Stimulated activated naive CD8-positive, alpha-beta T cell treated with anti-CD3 and anti-CD28 coated beads, Interleukin-15, amount 100 ng/mL, for 72 hours (primary cell): ENCODE results near the gene ZFPM1.
"Not testable (repeated sequence)": the region's sequence is repeated elsewhere in the genome, so short reads cannot be mapped to it uniquely, and the experiment has no call there.

Experiments
- ATAC-seq: fragments of 150-1000 bp; cut with Tn5 transposase; 2 replicates; pipeline ENCODE4 v1.10.0; 2021; ENCODE audit warnings: mild to moderate bottlenecking, moderate library complexity
- DNase-seq, 2 donors: peaks; one replicate each; pipeline ENCODE4 v3.0.0; 2021 to 2022
- H3K27ac Mint-ChIP-seq, 2 donors: one replicate each; pipeline ENCODE4 v1.8.0; 2022; ENCODE audit warnings: mild to moderate bottlenecking in 2 of 2, mixed read lengths in 2 of 2, moderate library complexity in 2 of 2
- H3K27me3 Mint-ChIP-seq: one replicate; pipeline ENCODE4 v1.8.0; 2022; ENCODE audit warnings: mixed read lengths
- H3K4me1 Mint-ChIP-seq: one replicate; pipeline ENCODE4 v1.8.0; 2022; ENCODE audit warnings: mild to moderate bottlenecking, mixed read lengths
- H3K4me3 Mint-ChIP-seq, 2 donors: one replicate each; pipeline ENCODE4 v1.8.0; 2022; ENCODE audit warnings: mild to moderate bottlenecking in 2 of 2, mixed read lengths in 2 of 2, moderate library complexity in 1 of 2
- H3K9me3 Mint-ChIP-seq, 2 donors: one replicate each; pipeline ENCODE4 v1.8.0; 2022; ENCODE audit warnings: mixed read lengths in 2 of 2

The ZFPM1 gene

DNA sequence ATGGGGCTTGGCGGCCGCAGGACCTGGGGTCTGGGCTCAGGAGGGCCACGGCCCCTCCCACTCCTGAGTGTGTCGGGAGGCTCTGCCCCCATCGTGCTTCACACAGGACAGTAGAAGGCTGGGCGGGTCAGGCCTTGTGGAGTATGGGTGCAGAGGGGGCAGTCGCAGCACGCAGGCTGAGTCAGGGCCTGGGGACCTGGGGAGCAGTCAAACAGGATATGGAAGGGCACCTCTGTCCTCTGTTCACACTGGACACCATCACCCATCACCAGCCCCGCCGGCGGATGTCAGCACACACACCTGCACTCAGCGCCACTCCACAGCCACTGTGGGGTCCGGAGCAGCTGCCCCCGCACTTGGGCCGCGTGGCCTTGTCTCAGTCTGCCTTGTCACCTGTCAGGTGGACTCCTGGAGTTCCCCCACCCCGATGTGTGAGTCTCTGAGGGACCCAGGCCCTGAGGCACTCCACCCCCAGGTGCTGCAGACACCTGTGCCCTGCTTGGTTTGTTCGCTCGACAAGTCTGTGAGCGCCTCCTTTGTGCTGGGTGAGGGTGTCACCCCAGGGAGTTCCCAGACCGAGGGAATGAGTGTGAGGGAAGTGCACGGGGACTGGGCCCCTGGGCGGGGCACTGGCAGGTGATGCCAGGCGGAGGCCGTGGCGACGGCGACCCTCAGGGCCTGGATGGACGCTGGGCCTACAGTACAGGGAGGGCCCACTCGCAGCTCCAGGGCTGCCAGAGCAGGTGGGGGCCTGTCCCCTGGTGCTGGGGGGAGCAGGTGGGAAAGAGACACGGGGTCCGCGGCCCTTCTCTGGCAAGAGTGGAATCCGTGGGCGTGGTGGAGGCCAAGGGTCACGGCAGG lies 31.7 kb downstream of the ZFPM1 start:
- Mint-ChIP-seq H3K9me3 (no peaks in the 10 kb centered on the region), H3K4me3 (no peak overlapping the region), H3K27ac (peak overlapping the region in 1 of 2 donors; percentile 19), H3K27me3 (no peaks in the 10 kb centered on the region), H3K4me1 (peaks cover 28% of the 10 kb centered on the region)
- ATAC-seq: no peak
- DNase-seq: no peak

DNA sequence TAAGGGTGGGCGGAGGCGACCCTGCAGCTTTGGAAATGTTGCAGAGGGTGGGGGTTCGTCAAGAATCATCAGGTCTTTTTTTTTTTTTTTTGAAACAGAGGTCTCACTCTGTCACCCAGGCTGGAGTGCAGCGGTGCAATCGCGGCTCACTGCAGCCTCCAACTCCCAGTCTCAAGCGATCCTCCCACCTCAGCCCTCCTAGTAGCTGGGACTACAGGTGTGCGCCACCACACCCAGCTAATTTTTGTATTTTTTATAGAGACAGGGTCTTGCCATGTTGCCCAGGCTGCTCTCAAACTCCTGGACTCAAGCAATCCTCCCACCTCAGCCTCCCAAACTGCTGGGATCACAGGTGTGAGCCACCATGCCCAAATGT lies 32.3 kb downstream of the ZFPM1 start:
- not testable (repeated sequence) for DNase-seq, H3K9me3 Mint-ChIP-seq, ATAC-seq, H3K27me3 Mint-ChIP-seq, H3K4me3 Mint-ChIP-seq
- Mint-ChIP-seq H3K4me1 (peaks cover 21% of the 10 kb centered on the region), H3K27ac (peak overlapping the region in 1 of 2 donors; percentile 19)

DNA sequence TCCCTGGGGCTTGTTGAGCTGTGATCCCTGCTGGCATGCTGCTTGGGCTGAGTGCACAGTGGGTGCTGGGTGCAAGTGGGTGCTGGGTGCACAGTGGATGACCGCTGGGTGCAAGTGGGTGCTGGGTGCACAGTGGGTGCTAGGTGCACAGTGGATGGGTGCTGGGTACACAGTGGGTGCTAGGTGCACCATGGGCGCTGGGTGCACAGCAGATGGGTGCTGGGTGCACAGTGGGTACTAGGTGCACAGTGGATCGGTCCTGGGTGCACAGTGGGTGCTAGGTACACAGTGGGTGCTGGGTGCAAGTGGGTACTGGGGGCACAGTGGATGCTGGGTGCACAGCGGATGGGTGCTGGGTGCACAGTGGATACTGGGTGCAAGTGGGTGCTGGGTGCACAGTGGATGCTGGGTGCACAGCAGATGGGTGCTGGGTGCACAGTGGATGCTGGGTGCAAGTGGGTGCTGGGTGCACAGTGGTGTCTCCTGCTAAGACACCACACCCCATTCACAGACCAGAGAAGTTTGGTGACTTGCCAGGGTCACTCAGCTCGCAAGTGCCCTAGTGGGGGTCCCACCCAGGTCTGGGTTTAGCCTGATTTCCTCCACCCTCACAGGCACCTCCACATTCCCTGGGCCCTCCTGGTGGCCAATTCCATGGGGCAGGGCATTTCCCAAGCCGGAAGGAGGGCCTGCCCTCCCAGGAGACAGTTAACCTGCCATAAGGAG lies 33.5 kb downstream of the ZFPM1 start:
- H3K4me3 Mint-ChIP-seq: no peak overlapping the region
- H3K9me3 Mint-ChIP-seq: no peaks in the 10 kb centered on the region
- no peaks in the 10 kb centered on the region for H3K27me3 Mint-ChIP-seq
- DNase-seq: no peak
- H3K27ac Mint-ChIP-seq: no peak overlapping the region
- ATAC-seq: no peak
- H3K4me1 Mint-ChIP-seq: peaks cover 17% of the 10 kb centered on the region

DNA sequence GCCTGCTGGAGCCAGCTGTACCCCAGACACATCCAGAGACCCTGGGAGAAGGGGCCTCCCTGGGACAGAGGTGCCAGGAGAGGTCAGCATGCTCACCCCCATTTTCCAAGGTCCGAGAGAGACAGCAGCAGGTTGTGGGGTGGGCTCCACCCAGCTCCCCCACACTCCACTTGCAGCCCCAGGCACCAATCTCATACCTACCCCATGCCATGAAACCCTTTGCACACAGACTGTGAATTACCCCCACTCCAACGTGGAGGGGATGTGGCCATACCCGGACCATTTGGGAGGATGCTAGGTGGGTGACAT lies 34.0 kb downstream of the ZFPM1 start:
- H3K4me3 Mint-ChIP-seq: no peak overlapping the region
- no peaks in the 10 kb centered on the region for H3K9me3 Mint-ChIP-seq
- H3K27me3 Mint-ChIP-seq: no peaks in the 10 kb centered on the region
- ATAC-seq (no peak), DNase-seq (no peak)
- H3K4me1 Mint-ChIP-seq: peaks cover 17% of the 10 kb centered on the region
- no peak overlapping the region for H3K27ac Mint-ChIP-seq

DNA sequence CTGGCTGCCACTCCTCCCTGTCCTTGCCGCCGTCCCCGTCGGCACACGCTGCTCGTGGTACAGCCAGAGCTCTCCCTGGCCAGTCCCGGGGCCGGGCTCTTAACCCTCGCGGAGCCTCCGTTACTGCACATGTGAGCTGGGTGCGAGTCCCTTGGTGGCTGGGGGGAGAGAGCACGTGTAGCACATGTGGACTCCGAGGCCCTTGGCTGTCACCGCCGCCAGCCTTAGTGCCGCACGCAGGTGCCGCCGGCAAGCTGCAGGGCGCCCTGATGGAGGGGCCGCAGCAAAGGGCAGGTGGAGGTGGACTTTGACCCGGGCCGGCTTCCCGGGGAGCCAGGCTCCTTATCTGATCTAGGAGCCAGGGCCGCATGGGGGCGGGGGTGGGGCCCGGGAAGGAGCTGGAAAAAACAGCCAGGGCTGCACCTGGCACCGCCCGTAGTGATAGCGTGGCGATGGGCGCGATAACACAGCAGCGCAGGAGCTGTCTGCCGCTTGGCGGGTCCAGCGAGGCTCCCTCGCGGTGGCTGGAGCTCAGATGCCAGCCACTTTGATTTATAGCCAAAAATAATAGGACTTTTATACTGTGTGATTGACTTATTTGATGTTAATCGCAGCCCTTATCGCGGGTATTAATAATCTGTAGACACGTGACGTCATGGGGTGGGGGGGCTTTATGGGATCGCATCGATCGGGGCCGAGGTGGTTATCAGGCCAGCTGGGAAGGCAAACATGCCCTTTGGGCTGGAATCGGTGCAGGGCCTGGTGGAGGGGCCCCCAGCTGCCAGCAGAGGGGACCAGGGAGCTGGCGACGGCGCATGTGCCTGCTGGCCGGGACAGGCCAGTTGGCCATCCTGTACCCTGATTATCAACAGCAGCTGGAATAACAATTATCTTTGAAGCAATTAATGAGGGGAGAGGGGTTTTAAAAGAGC lies 35.1 kb downstream of the ZFPM1 start:
- Mint-ChIP-seq H3K9me3 (no peaks in the 10 kb centered on the region), H3K27ac (peak overlapping the region in 1 of 2 donors; percentile 89), H3K27me3 (no peaks in the 10 kb centered on the region), H3K4me3 (no peak overlapping the region), H3K4me1 (peaks cover 17% of the 10 kb centered on the region)
- DNase-seq: no peak
- no peak for ATAC-seq

DNA sequence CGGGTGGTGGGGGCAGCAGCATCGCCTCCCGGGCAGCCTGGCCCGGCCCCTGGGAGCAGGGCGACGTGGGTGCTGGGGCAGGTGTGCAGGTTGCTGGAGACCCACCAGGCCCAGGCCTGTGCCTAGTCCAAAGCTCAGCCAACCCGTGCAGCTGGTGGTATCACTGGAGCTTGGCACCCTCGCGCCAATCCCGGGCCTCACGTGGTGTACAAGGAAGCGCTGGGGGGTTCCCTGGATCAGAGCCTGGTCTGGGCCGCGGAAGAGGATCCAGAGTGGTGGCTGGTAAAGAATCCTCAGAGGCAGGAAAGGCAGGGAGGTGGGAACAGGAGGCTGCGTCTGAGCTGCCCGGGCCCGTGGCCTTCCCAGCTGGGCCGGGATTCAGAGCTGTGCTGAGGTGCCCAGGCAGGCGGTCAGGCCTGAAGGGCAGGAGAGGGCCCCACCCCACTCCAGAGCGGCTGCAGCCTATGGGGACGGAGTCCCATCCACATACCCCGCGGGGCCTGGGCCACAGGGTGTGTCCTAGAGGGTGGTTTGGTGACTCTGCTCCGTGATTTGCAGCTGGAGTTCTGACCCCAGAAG lies 36.2 kb downstream of the ZFPM1 start:
- Mint-ChIP-seq H3K4me1 (peaks cover 7% of the 10 kb centered on the region), H3K4me3 (no peak overlapping the region), H3K27ac (no peak overlapping the region), H3K27me3 (no peaks in the 10 kb centered on the region), H3K9me3 (no peaks in the 10 kb centered on the region)
- ATAC-seq (no peak), DNase-seq (no peak)

DNA sequence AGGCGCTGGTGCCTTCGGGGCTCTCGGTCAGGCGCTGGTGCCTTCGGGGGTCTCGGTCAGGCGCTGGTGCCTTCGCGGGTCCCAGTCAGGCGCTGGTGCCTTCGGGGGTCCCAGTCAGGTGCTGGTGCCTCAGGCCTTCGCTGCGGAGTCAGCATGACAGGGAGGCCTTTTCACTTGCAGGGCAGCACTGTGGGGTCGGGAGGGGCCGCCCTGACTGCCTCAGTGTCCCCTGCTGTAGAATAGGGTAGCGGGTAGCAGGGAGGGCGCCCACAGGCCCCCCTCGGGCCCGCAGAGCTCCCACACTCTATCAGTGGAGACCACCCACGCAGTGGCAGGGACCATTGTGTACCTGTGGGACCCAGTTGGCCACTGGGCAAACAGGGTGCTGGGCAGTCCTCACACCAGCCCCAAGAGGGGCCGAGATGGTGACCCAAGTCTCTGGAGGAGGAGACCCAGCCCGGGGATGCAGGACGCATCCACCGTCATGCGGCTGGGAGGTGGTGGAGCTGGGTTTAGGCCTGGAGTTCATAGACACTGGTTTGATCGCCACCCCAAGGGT lies 38.0 kb downstream of the ZFPM1 start:
- Mint-ChIP-seq H3K4me1 (no peaks in the 10 kb centered on the region), H3K27me3 (no peaks in the 10 kb centered on the region), H3K4me3 (no peak overlapping the region), H3K27ac (no peak overlapping the region), H3K9me3 (no peaks in the 10 kb centered on the region)
- DNase-seq (no peak), ATAC-seq (no peak)

DNA sequence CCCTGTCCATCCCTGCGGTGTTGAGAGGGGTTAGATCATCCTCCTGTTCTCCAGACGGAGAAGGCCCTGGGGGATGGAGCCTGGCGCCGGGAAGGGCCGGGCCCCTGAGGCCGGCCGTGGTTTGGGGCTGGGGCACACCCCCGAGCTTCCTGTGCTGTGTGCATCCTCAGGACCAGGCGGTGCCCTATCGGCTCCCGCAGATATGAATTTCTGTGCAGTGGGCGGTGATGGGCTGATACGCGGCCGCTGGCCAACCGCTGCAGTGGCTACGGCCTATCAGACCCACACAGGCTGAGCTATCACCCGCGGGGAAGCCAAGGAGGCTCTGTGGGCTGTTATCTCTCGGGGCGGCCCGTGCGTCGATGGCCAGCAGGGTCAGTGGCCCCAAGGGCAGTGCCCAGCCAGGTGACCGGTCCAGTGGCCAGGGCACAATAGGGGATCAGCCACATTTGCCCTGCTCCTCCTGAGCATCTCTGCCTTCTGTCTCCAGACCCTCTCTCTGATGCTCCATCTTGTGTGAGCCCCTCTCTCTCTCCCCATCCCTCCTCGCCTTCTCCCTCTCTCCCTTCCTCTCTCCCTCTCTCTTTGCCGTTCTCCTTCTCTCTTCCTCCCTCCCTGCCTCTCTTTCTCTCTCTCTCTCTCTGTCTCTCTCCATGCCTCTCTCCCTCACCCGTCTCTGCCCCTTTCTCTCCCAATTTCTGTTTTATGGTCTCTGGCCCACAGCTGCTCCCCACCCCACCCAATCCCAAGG lies 38.7 kb downstream of the ZFPM1 start:
- H3K4me1 Mint-ChIP-seq: no peaks in the 10 kb centered on the region
- H3K4me3 Mint-ChIP-seq: no peak overlapping the region
- H3K9me3 Mint-ChIP-seq: no peaks in the 10 kb centered on the region
- H3K27me3 Mint-ChIP-seq: no peaks in the 10 kb centered on the region
- ATAC-seq (no peak), DNase-seq (no peak)
- H3K27ac Mint-ChIP-seq: peak overlapping the region in 1 of 2 donors; percentile 69

DNA sequence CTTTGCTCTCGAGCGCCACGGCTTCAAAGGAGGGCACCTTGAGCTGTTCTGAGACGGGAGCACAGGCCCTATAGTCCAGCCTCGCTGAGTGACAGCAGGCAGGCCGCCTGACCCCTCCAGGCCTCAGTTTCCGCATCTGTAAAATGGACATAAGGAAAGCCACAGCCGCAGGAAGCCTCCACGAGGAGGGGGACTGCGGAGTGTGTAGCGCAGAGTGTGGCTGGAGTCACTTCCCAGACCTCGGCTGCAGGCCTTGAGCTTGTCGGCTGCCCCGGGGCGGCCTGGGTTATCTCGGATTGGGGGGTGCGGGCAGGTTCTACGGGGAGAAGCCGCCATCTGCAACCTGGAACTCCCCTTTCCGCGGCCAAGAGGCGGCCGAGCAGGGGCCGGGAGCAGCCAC lies 40.8 kb downstream of the ZFPM1 start:
- DNase-seq (no peak), ATAC-seq (no peak)
- no peak overlapping the region for H3K4me3 Mint-ChIP-seq
- no peaks in the 10 kb centered on the region for H3K9me3 Mint-ChIP-seq
- H3K27me3 Mint-ChIP-seq: no peaks in the 10 kb centered on the region
- H3K4me1 Mint-ChIP-seq: no peaks in the 10 kb centered on the region
- peak overlapping the region in 1 of 2 donors; percentile 34 for H3K27ac Mint-ChIP-seq

DNA sequence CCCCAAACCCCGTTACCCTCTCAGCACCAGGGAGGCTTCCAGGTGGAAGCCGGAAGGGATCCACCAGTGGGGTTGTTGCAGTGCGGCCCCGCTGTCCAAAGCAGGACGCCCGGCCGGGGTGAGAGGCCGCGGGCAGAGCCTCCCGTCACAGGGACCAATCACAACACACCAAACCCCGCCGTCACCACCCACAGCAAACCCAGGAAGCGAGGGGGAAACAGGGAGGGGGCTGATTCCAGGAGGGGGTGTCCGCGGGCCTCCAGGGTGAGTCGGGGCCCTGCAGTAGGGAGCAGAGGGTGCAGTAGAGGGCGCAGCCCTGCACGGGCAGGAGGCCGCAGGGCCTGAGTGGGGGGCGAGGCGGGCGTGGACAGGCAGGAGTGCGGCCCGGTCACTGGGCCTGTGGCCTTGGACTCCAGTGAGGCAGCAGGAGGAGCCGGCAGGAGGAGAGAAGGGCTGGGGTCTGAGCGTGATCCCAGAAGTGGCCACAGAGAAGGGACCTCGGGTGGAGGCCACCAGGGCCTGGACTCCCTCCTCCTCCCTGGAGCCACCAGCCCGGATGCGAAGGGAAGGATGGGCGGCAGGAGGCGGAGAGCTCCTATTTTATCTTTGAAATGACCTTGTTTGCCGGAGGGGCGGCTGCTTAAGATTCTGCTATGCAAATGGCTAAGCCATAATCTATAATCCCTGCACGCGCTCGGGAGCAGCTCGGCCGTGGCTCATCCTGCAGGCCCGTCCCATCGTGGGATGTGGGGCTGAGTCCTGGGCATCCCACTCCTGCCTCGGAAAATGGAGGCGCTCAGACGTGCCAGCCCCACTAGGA lies 41.5 kb downstream of the ZFPM1 start:
- DNase-seq (no peak), ATAC-seq (no peak)
- Mint-ChIP-seq H3K27me3 (no peaks in the 10 kb centered on the region), H3K4me1 (no peaks in the 10 kb centered on the region), H3K4me3 (no peak overlapping the region), H3K27ac (no peak overlapping the region), H3K9me3 (no peaks in the 10 kb centered on the region)

DNA sequence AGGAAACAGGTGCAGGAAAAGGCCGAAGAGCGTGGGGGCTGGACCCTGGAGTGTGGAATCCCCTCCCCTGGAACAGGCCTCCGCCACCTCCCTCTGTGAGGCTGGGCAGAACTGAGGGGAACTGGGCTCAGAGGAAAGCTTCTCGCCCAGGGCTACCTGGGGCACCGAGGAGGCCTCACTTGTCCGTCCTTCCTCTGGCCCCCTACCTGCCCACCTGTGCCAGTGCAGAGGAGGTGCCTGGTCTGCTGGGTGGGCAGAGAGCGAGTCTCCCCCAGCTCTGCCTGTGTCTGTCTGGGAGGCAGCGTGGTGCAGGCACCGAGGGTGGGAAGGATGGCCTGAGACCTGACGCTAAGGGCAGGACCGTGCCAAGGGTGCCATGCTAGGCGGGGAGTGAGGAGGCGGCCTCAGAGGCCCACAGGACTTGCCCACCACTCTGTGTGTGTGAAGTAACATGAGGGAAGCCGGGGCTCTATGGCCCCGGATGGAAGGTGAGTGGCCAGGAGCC lies 42.2 kb downstream of the ZFPM1 start:
- Mint-ChIP-seq H3K4me3 (no peak overlapping the region), H3K27ac (no peak overlapping the region), H3K9me3 (no peaks in the 10 kb centered on the region), H3K4me1 (no peaks in the 10 kb centered on the region), H3K27me3 (no peaks in the 10 kb centered on the region)
- ATAC-seq: no peak
- DNase-seq: no peak

DNA sequence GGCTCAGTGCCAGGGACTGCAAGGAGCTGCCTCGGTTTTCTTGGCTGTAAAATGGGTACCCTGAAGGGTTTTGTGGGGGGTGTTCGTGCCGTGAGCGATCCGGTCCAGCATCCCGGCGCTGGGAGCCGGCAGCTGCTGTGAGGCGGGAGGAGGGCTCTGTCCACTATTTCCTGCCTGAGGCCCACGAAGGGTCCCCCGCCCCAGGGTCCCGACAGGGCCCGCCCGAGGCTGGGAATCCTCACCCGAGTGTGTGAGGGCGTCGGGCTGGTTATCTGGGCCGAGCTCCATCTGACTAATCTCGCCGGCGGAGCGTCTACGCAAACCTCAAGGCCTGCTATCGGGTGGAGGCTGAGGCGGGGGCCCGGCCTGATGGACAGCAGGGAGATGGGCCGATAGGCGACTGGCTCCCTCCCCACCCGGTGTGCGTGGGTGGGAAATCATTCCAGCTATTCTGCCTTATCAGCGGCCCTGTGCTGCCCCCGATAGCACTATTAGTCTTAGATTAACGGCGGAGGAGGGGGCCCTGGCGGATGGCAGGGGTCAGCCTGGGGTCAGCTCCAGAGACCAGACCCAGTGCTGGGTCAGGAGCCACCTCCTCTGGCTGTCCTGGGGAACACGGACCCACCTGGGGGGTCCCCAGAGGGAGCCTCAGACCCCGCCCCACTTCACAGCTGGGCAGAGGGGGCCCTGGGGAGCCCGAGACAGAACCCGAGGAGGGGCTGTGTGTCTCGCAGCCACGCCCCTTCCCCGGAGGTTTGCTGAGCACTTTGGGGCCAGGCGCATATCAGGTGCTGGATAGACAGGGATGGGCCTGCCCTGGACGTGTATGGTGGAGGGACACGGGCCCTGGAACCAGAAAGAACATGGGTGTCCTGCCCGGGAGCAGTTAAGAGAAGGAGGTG lies 44.7 kb downstream of the ZFPM1 start:
- Mint-ChIP-seq H3K27me3 (no peaks in the 10 kb centered on the region), H3K4me3 (no peak overlapping the region), H3K9me3 (no peaks in the 10 kb centered on the region), H3K4me1 (peaks cover 5% of the 10 kb centered on the region), H3K27ac (no peak overlapping the region)
- no peak for DNase-seq
- ATAC-seq: no peak

DNA sequence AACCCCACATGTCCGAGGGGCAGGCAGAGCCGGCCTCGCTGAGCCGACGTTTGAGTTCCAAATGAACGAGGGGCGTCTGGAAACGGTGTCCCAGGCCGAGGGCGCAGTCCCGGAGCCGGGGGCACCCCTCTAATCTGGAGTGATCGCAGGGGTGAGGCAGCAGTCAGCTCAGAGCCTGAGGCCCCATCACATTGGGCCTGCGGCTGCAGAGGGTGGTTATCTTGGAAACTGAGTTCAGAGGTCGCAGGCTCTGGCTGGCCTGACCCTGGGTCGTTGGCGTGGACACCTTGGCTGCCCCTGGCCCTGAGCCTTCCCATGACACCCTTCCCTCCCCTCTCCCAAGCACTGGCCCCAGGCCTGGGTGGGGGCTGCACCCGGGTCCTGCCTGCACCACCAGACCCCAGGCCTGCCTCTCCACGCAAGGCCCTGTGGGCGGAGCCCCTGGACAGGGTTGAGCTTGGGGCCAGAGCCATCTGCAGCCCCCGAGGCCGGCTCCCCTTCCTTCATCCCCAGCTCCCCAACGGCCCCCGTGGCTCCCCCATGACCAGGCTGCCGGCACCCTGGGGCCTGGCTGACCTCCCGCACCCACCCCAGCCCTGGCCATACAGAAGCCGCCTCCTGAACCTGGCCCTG lies 45.6 kb downstream of the ZFPM1 start:
- H3K27ac Mint-ChIP-seq: no peak overlapping the region
- no peak overlapping the region for H3K4me3 Mint-ChIP-seq
- ATAC-seq (peak; percentile 13), DNase-seq (no peak)
- H3K27me3 Mint-ChIP-seq: no peaks in the 10 kb centered on the region
- no peaks in the 10 kb centered on the region for H3K9me3 Mint-ChIP-seq
- peaks cover 10% of the 10 kb centered on the region for H3K4me1 Mint-ChIP-seq
